Uterus (tissue), 4 donors: Measurements from ENCODE around the gene PLXDC2. TPM values are rescaled to one million over a fixed set of nuclear protein-coding genes. Genes with fewer than 3 reads are reported as not detected.

Source experiments
- DNase-seq, 2 donors: peaks; one replicate each; pipeline ENCODE4 v3.0.0-alpha.2; 2019 to 2020
- H3K27ac ChIP-seq, 2 donors: fragments of 200-600 bp; sonication (generic); 1 replicate in 1 of 2; 2 replicates in 1 of 2; pipeline ENCODE4 v1.5.1; 2016 to 2018
- H3K27me3 ChIP-seq, 2 donors: fragments of 200-600 bp; sonication (generic); one replicate each; pipeline ENCODE4 v1.5.1; 2018 to 2019; ENCODE audit warnings: control low read depth in 1 of 2
- H3K36me3 ChIP-seq, 2 donors: fragments of 200-600 bp; sonication (generic); one replicate each; pipeline ENCODE4 v1.5.1; 2019; ENCODE audit warnings: control low read depth in 1 of 2
- H3K4me1 ChIP-seq, 2 donors: fragments of 200-600 bp; sonication (generic); one replicate each; pipeline ENCODE4 v1.5.1; 2018 to 2019; ENCODE audit warnings: control low read depth in 1 of 2
- H3K4me3 ChIP-seq, 2 donors: fragments of 200-600 bp; sonication (generic); 1 replicate in 1 of 2; 2 replicates in 1 of 2; pipeline ENCODE4 v1.5.1; 2018 to 2019; ENCODE audit warnings: mild to moderate bottlenecking in 1 of 2
- H3K9me3 ChIP-seq, 2 donors: fragments of 200-600 bp; sonication (generic); one replicate each; pipeline ENCODE4 v1.5.1; 2019; ENCODE audit warnings: control low read depth in 1 of 2
- POLR2A ChIP-seq, 2 donors: fragments of 450-650 bp; IDR thresholded peaks; one replicate each; pipeline ENCODE4 v1.6.1; 2016; ENCODE audit warnings: antibody characterized with exemption in 2 of 2, mild to moderate bottlenecking in 1 of 2, moderate library complexity in 1 of 2
- intact Hi-C: fragments of 100-400 bp; cut with DNase I; formaldehyde crosslinking; loops from one replicate; pipeline ENCODE4 v1.15.1; 2023; ENCODE audit warnings: low total_unique reads
- total RNA-seq, 4 donors: library from RNA; depleted of rRNA in 3 of 4; stranded (reverse); fragments of >200 nt in 3 of 4; gene quantifications; one replicate each; pipeline versions ENCODE4 v1.1.0 to v1.2.4, GENCODE V29; 2014 to 2023
- TF ChIP-seq, protein P1 (sequence below), 4 experiments: fragments of 200-600 bp in 2 of 4; fragments of 450-650 bp in 2 of 4; sonication (generic) in 2 of 4; IDR thresholded peaks; one replicate each; pipeline ENCODE4 v1.5.1; 2016 to 2019; ENCODE audit warnings: antibody characterized with exemption in 4 of 4, mild to moderate bottlenecking in 2 of 4, moderate library complexity in 1 of 4
- donor health status: DM: yes; HTN: yes; CAD: no.

PLXDC2 gene
- total RNA-seq, 4 donors from 2014 or later = 39.4 to 59.2 (median 52.2) TPM

DNA sequence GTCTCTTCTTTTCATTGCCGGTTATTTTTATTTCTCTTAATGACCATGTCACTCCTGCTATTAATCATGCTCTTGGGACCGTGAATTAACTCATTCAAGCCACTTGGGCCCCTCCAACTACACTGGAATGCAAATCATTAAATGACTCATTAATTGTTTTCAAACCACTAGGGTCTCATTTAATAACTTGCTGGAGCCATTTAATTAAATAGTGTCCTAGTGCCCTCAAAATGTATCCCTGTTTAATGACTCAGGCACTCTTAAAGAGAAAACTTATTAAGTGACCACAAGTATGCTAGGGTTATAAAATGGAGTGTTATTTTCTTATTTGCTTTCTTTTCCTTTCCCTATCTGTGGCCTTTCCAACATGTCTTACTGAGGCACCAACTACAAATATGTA, 73.0 kb downstream of the PLXDC2 start:
- no peak for DNase-seq
- H3K9me3 ChIP-seq = no peaks in the 10 kb centered on the region
- H3K4me3 ChIP-seq = no peak overlapping the region
- intact Hi-C loops = no loop called here
- no peaks in the 10 kb centered on the region for H3K4me1 ChIP-seq
- TF ChIP-seq POLR2A (IDR thresholded peaks at IDR 0.05) = no peak
- no peak overlapping the region for H3K27ac ChIP-seq
- no peaks in the 10 kb centered on the region for H3K27me3 ChIP-seq
- no peaks in the 10 kb centered on the region for H3K36me3 ChIP-seq

DNA sequence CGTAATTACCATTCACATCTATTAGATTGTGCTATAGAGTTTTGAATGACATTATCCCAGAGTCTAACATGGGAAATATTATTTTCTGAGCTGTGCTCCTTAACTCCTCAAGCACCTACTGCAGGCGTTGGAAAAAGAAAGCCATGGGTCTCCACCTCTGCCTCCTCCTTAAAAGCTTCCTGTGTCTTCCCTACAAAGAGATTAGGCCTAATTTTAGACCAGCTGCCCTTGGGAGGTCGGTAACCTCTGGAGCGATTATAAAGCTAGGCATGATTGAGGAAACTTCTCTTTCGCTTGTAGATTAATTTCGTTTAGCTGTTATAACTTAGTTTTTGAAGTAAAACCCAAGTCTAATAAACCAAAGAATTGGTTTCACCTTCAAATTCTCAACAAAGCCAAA, 75.2 kb downstream of the PLXDC2 start:
- H3K4me1 ChIP-seq = no peaks in the 10 kb centered on the region
- intact Hi-C loops = no loop called here
- TF ChIP-seq, protein P1, sequence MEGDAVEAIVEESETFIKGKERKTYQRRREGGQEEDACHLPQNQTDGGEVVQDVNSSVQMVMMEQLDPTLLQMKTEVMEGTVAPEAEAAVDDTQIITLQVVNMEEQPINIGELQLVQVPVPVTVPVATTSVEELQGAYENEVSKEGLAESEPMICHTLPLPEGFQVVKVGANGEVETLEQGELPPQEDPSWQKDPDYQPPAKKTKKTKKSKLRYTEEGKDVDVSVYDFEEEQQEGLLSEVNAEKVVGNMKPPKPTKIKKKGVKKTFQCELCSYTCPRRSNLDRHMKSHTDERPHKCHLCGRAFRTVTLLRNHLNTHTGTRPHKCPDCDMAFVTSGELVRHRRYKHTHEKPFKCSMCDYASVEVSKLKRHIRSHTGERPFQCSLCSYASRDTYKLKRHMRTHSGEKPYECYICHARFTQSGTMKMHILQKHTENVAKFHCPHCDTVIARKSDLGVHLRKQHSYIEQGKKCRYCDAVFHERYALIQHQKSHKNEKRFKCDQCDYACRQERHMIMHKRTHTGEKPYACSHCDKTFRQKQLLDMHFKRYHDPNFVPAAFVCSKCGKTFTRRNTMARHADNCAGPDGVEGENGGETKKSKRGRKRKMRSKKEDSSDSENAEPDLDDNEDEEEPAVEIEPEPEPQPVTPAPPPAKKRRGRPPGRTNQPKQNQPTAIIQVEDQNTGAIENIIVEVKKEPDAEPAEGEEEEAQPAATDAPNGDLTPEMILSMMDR (IDR thresholded peaks at IDR 0.05) = no peak
- no peak for TF ChIP-seq POLR2A (IDR thresholded peaks at IDR 0.05)

GRCh38 chr10:19892270-19892669, 76.0 kb downstream of the PLXDC2 start:
- H3K27ac ChIP-seq = no peak overlapping the region
- no peaks in the 10 kb centered on the region for H3K27me3 ChIP-seq
- intact Hi-C loops = no loop called here
- no peaks in the 10 kb centered on the region for H3K36me3 ChIP-seq
- TF ChIP-seq POLR2A (IDR thresholded peaks at IDR 0.05) = no peak
- TF ChIP-seq, protein P1 (IDR thresholded peaks at IDR 0.05) = no peak
- H3K4me1 ChIP-seq = no peaks in the 10 kb centered on the region
- H3K4me3 ChIP-seq = no peak overlapping the region
- H3K9me3 ChIP-seq = no peaks in the 10 kb centered on the region
- DNase-seq = no peak

More for the DNA sequence above, 75.2 kb downstream of the PLXDC2 start:
- Histone ChIP-seq H3K4me3 (no peak overlapping the region), H3K27ac (no peak overlapping the region), H3K9me3 (no peaks in the 10 kb centered on the region), H3K27me3 (no peaks in the 10 kb centered on the region), H3K36me3 (no peaks in the 10 kb centered on the region)
- no peak for DNase-seq

DNA sequence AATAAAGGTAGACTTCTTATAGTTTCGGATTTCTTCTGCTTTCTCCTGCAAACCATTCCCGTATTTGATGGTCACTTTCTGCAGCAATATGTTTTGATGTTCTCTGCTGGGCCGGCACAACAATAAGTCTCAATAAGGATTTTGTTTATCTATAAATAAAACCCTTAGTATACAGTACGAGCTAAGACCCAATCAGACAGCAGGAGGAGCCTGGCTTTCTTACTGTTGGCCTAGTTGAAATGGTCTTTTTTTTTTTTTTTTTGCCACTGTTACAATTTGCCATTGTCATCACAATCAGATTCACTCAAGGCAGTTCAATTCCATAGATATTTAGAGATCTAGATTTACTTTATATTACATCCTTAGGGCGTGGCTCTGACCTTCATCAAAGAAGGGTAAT, 76.4 kb downstream of the PLXDC2 start:
- intact Hi-C loops = no loop called here
- H3K4me1 ChIP-seq = no peaks in the 10 kb centered on the region
- no peak for DNase-seq
- H3K9me3 ChIP-seq = no peaks in the 10 kb centered on the region
- H3K27ac ChIP-seq = no peak overlapping the region
- no peaks in the 10 kb centered on the region for H3K36me3 ChIP-seq
- no peak overlapping the region for H3K4me3 ChIP-seq
- TF ChIP-seq, protein P1 (IDR thresholded peaks at IDR 0.05) = no peak
- TF ChIP-seq POLR2A (IDR thresholded peaks at IDR 0.05) = no peak
- H3K27me3 ChIP-seq = no peaks in the 10 kb centered on the region

- H3K9me3 ChIP-seq = no peaks in the 10 kb centered on the region
- peaks cover 0 to 3% of the 10 kb centered on the region in 2 donors for H3K4me1 ChIP-seq
- no peaks in the 10 kb centered on the region for H3K27me3 ChIP-seq
- H3K36me3 ChIP-seq = no peaks in the 10 kb centered on the region
- H3K27ac ChIP-seq = no peak overlapping the region
- no peak for TF ChIP-seq POLR2A (IDR thresholded peaks at IDR 0.05)
- TF ChIP-seq, protein P1 (IDR thresholded peaks at IDR 0.05) = no peak
- DNase-seq = no peak
- intact Hi-C loops = no loop called here
- H3K4me3 ChIP-seq = no peak overlapping the region
Observed at GRCh38 chr10:19895500-19895899, 79.3 kb downstream of the PLXDC2 start.

DNA sequence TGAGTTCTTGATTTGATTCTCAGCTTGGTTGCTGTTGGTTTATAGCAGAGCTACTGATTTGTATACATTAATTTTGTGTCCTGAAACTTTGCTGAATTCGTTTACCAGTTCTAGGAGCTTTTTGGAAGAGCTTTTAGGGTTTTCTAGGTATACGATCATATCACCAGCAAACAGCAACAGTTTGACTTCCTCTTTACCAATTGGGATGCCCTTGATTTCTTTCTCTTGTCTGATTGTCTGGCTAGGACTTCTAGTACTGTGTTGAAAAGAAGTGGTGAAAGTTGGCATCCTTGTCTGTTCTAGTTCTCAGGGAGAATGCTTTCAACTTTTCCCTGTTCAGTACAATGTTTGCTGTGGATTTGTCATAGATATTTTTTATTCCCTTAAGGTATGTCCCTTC, 86.2 kb downstream of the PLXDC2 start:
- H3K9me3 ChIP-seq = no peaks in the 10 kb centered on the region
- no peak overlapping the region for H3K4me3 ChIP-seq
- no peak overlapping the region for H3K27ac ChIP-seq
- H3K27me3 ChIP-seq = no peaks in the 10 kb centered on the region
- TF ChIP-seq, protein P1 (IDR thresholded peaks at IDR 0.05) = no peak
- no peak for TF ChIP-seq POLR2A (IDR thresholded peaks at IDR 0.05)
- H3K36me3 ChIP-seq = no peaks in the 10 kb centered on the region
- peaks cover 0 to 3% of the 10 kb centered on the region in 2 donors for H3K4me1 ChIP-seq
- intact Hi-C loops = no loop called here
- no peak for DNase-seq
